Hepatocyte (in vitro differentiated cells): ENCODE measurements around the gene PAX5.

Source experiments
- EZH2 ChIP-seq: fragments of 200-600 bp; sonication (generic); IDR thresholded peaks from 2 replicates; pipeline ENCODE4 v1.6.1; 2016; ENCODE audit warnings: antibody characterized with exemption, mild to moderate bottlenecking, borderline replicate concordance
- EZH2phosphoT487 ChIP-seq: fragments of 200-600 bp; sonication (generic); IDR thresholded peaks from one replicate; pipeline ENCODE4 v1.6.1; 2018; ENCODE audit warnings: antibody characterized with exemption, mild to moderate bottlenecking, low read depth, moderate library complexity; ENCODE audit not compliant: unreplicated experiment, severe bottlenecking
- TF ChIP-seq, protein P1 (sequence below): fragments of 200-600 bp; sonication (generic); IDR thresholded peaks from 2 replicates; pipeline ENCODE4 v1.5.1; 2016; ENCODE audit warnings: antibody characterized with exemption, mild to moderate bottlenecking; ENCODE audit not compliant: poor library complexity

DNA sequence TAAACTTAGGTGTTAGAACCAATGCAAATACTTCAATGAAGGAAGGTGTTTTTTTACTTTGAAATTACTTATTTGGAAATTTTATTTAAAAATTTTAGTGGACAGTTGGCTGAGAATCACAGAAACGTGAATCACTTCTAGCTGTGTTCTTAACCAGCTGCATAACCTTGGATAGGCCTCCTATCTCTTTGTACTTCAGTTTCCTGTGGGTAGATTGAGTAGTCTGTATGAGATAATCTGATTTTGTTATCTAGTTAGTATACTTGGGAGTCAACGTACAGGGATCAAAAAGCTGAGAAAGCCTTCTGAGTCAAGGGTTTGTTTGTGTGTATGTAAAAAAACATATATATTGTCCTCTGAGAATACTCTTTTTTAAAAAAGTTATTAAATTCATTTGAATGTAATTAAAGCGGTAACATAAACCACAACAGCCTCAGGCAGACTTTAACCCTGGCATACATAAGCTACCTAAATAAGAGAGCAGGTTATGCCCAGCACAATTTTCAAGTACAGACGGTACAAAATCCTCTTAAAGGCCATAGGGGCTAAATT is 48.2 kb upstream of the PAX5 start:
- TF ChIP-seq EZH2 (no peak), EZH2phosphoT487 (no peak)
- TF ChIP-seq, protein P1, sequence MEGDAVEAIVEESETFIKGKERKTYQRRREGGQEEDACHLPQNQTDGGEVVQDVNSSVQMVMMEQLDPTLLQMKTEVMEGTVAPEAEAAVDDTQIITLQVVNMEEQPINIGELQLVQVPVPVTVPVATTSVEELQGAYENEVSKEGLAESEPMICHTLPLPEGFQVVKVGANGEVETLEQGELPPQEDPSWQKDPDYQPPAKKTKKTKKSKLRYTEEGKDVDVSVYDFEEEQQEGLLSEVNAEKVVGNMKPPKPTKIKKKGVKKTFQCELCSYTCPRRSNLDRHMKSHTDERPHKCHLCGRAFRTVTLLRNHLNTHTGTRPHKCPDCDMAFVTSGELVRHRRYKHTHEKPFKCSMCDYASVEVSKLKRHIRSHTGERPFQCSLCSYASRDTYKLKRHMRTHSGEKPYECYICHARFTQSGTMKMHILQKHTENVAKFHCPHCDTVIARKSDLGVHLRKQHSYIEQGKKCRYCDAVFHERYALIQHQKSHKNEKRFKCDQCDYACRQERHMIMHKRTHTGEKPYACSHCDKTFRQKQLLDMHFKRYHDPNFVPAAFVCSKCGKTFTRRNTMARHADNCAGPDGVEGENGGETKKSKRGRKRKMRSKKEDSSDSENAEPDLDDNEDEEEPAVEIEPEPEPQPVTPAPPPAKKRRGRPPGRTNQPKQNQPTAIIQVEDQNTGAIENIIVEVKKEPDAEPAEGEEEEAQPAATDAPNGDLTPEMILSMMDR = no peak
